Measurements from ENCODE around the gene SPNS2. TPM values are rescaled to one million over a fixed set of nuclear protein-coding genes. Genes with fewer than 3 reads are reported as not detected.

Gene SPNS2
- total and polyA plus RNA-seq, 2 experiments from 2014 or later: 0.29 TPM; not detected in 1

GRCh38 chr17:4478318-4478830, 20.3 kb upstream of the SPNS2 start:
- Histone ChIP-seq H3K4me3 (no peak overlapping the region), H3K4me1 (ENCODE audit: insufficient read depth) (no peaks in the 10 kb centered on the region), H3K9me2 (ENCODE audit: insufficient read depth) (no peaks in the 10 kb centered on the region), H2AFZ (no peak overlapping the region), H3F3A (ENCODE audit: insufficient read depth) (no peaks in the 10 kb centered on the region), H3K4me2 (ENCODE audit: unreplicated experiment) (no peak overlapping the region), H3K27ac (no peak overlapping the region), H3K27me3 (replicated peaks; ENCODE audit: insufficient read depth) (peaks cover 10% of the 10 kb centered on the region), H3K79me2 (ENCODE audit: insufficient read depth) (no peaks in the 10 kb centered on the region), H3K9ac (no peak overlapping the region), H3K9me3 (ENCODE audit: low read depth) (no peaks in the 10 kb centered on the region), H3K36me3 (ENCODE audit: low read depth) (no peaks in the 10 kb centered on the region), H4K20me1 (ENCODE audit: insufficient read depth) (no peaks in the 10 kb centered on the region)
- 79 to 80% methylated on average over 11 of the region's 11 CpGs for WGBS, 2 experiments (ENCODE audit: low coverage in 1 of 2, low lambda C conversion rate in 2 of 2, missing lambda C conversion rate in 2 of 2)
- DNase-seq: no peak
- in situ Hi-C loops (cut with MboI): no loop called here
- TF ChIP-seq EZH2 (IDR thresholded peaks at IDR 0.05; ENCODE audit: insufficient read depth, poor library complexity, severe bottlenecking) (no peak), EZH2phosphoT487 (IDR thresholded peaks at IDR 0.05; ENCODE audit: insufficient read depth, low read depth) (no peak)

GRCh38 chr17:4479340-4479981, 19.2 kb upstream of the SPNS2 start:
- H2AFZ ChIP-seq: no peak overlapping the region
- H3K9ac ChIP-seq: no peak overlapping the region
- no peak for DNase-seq
- no peak overlapping the region for H3K27ac ChIP-seq
- H3K4me3 ChIP-seq: no peak overlapping the region
- no peaks in the 10 kb centered on the region for H3K36me3 ChIP-seq (ENCODE audit: low read depth)
- no peak for TF ChIP-seq EZH2phosphoT487 (IDR thresholded peaks at IDR 0.05; ENCODE audit: insufficient read depth, low read depth)
- no peak for TF ChIP-seq EZH2 (IDR thresholded peaks at IDR 0.05; ENCODE audit: insufficient read depth, poor library complexity, severe bottlenecking)
- no peaks in the 10 kb centered on the region for H4K20me1 ChIP-seq (ENCODE audit: insufficient read depth)
- no peaks in the 10 kb centered on the region for H3K79me2 ChIP-seq (ENCODE audit: insufficient read depth)
- in situ Hi-C loops (cut with MboI): no loop called here
- H3K4me2 ChIP-seq (ENCODE audit: unreplicated experiment): no peak overlapping the region
- peaks cover 10% of the 10 kb centered on the region for H3K27me3 ChIP-seq (replicated peaks; ENCODE audit: insufficient read depth)
- WGBS, 2 experiments (ENCODE audit: low coverage in 1 of 2, low lambda C conversion rate in 2 of 2, missing lambda C conversion rate in 2 of 2): 62 to 67% methylated on average over 8 of the region's 8 CpGs
- no peaks in the 10 kb centered on the region for H3K4me1 ChIP-seq (ENCODE audit: insufficient read depth)
- H3K9me2 ChIP-seq (ENCODE audit: insufficient read depth): no peaks in the 10 kb centered on the region
- no peaks in the 10 kb centered on the region for H3F3A ChIP-seq (ENCODE audit: insufficient read depth)
- H3K9me3 ChIP-seq (ENCODE audit: low read depth): no peaks in the 10 kb centered on the region

- H2AFZ ChIP-seq: no peak overlapping the region
- no peak overlapping the region for H3K4me3 ChIP-seq
- no peak for DNase-seq
- H3K4me2 ChIP-seq (ENCODE audit: unreplicated experiment): no peak overlapping the region
- H4K20me1 ChIP-seq (ENCODE audit: insufficient read depth): no peaks in the 10 kb centered on the region
- H3K9me2 ChIP-seq (ENCODE audit: insufficient read depth): no peaks in the 10 kb centered on the region
- H3K79me2 ChIP-seq (ENCODE audit: insufficient read depth): no peaks in the 10 kb centered on the region
- H3K4me1 ChIP-seq (ENCODE audit: insufficient read depth): no peaks in the 10 kb centered on the region
- in situ Hi-C loops (cut with MboI): no loop called here
- H3F3A ChIP-seq (ENCODE audit: insufficient read depth): no peaks in the 10 kb centered on the region
- no peak overlapping the region for H3K9ac ChIP-seq
- WGBS, 2 experiments (ENCODE audit: low coverage in 1 of 2, low lambda C conversion rate in 2 of 2, missing lambda C conversion rate in 2 of 2): 41 to 45% methylated on average over 10 to 13 of the region's 13 CpGs
- H3K27me3 ChIP-seq (replicated peaks; ENCODE audit: insufficient read depth): peaks cover 10% of the 10 kb centered on the region
- TF ChIP-seq EZH2phosphoT487 (IDR thresholded peaks at IDR 0.05; ENCODE audit: insufficient read depth, low read depth): no peak
- no peak for TF ChIP-seq EZH2 (IDR thresholded peaks at IDR 0.05; ENCODE audit: insufficient read depth, poor library complexity, severe bottlenecking)
- H3K36me3 ChIP-seq (ENCODE audit: low read depth): no peaks in the 10 kb centered on the region
- no peaks in the 10 kb centered on the region for H3K9me3 ChIP-seq (ENCODE audit: low read depth)
- H3K27ac ChIP-seq: no peak overlapping the region
Measured at GRCh38 chr17:4479982-4480751, 18.5 kb upstream of the SPNS2 start.

- Histone ChIP-seq H3K4me3 (no peak overlapping the region), H3K27ac (no peak overlapping the region), H3K9me2 (ENCODE audit: insufficient read depth) (no peaks in the 10 kb centered on the region), H3K4me1 (ENCODE audit: insufficient read depth) (no peaks in the 10 kb centered on the region), H2AFZ (no peak overlapping the region), H3K4me2 (ENCODE audit: unreplicated experiment) (no peak overlapping the region), H3F3A (ENCODE audit: insufficient read depth) (no peaks in the 10 kb centered on the region), H3K79me2 (ENCODE audit: insufficient read depth) (no peaks in the 10 kb centered on the region), H3K36me3 (ENCODE audit: low read depth) (no peaks in the 10 kb centered on the region), H3K9ac (no peak overlapping the region), H3K9me3 (ENCODE audit: low read depth) (no peaks in the 10 kb centered on the region), H4K20me1 (ENCODE audit: insufficient read depth) (no peaks in the 10 kb centered on the region), H3K27me3 (replicated peaks; ENCODE audit: insufficient read depth) (peaks cover 10% of the 10 kb centered on the region)
- 21 to 27% methylated on average over 14 of the region's 14 CpGs for WGBS, 2 experiments (ENCODE audit: low coverage in 1 of 2, low lambda C conversion rate in 2 of 2, missing lambda C conversion rate in 2 of 2)
- TF ChIP-seq EZH2phosphoT487 (IDR thresholded peaks at IDR 0.05; ENCODE audit: insufficient read depth, low read depth) (no peak), EZH2 (IDR thresholded peaks at IDR 0.05; ENCODE audit: insufficient read depth, poor library complexity, severe bottlenecking) (no peak)
- DNase-seq: no peak
- in situ Hi-C loops (cut with MboI): no loop called here
Measured at GRCh38 chr17:4480929-4481898, 17.5 kb upstream of the SPNS2 start.

Measured in GM23248 (cell line).